GM18511 (cell line): ENCODE data around the gene TMIE.

ENCODE experiments used
- ATAC-seq: cut with Tn5 transposase; IDR thresholded peaks from one replicate; pipeline ENCODE4 v1.9.1; 2021; ENCODE audit warnings: mild to moderate bottlenecking, moderate library complexity; ENCODE audit not compliant: unreplicated experiment

TMIE gene

DNA sequence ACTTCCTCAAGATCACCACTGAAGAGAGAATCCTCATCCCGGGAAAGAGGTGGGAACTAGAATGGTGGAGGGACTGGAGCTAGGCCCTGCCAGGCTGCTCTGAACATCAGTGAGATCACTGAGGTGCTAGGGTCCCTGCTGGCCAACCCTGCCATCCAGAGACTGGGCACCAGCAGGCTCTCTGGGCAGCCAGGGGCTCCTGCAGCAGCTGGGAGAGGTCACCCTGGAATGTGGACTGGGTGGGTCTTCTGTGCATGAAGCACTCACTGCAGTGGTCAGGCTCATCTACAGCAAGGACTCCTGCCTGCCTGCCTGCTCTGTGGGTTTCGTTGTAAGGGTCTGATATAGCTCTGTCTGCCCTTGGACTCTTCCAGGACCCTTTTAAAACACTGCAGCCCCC, 32.6 kb upstream of the TMIE start:
- no peak for ATAC-seq

GRCh38 chr3:46669191-46669999, 31.8 kb upstream of the TMIE start:
- ATAC-seq = no peak

DNA sequence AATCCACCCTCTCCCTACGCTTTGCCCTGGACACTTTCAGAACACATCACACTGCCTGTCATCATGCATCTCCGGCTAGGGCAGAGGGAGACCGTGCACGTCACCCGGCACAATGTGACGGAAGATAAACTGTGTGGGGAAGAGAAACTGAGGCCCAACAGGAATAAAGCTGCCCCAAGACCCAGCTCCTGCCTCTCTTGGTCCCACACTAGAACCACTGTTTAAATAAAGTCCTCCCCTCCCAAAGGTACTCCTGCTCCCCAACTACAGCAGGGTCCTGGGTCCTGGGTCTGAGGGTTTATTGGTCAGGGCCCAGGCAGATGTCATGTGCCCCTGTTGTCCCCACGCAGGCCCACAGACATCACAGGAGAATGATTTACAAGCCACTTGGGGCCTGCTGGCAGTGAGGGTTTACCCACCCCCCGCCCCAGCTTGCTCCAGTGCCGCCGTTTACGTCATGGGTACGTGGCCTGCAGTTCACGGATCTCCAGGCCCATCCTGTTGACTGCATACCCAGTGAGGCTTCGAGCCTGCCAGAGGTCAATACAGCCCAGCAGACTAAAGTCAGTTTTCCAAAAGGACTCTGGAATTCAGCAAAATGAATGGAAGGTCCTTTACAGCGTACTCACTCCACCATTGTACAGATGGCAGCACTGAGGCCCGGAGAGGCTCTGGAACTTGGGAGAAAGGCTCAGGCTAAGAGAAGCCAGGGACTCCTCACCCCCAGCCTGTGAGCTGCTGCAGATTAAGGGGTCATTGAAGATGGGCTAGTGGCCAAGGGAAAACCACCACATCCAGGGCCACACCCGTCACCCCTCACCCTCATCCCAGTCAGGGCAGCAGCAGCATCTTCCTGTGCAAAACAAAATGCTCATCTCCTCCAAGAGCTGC, 30.9 kb upstream of the TMIE start:
- ATAC-seq = no peak

- ATAC-seq = no peak
Observed at GRCh38 chr3:46670891-46671427, 30.2 kb upstream of the TMIE start.

DNA sequence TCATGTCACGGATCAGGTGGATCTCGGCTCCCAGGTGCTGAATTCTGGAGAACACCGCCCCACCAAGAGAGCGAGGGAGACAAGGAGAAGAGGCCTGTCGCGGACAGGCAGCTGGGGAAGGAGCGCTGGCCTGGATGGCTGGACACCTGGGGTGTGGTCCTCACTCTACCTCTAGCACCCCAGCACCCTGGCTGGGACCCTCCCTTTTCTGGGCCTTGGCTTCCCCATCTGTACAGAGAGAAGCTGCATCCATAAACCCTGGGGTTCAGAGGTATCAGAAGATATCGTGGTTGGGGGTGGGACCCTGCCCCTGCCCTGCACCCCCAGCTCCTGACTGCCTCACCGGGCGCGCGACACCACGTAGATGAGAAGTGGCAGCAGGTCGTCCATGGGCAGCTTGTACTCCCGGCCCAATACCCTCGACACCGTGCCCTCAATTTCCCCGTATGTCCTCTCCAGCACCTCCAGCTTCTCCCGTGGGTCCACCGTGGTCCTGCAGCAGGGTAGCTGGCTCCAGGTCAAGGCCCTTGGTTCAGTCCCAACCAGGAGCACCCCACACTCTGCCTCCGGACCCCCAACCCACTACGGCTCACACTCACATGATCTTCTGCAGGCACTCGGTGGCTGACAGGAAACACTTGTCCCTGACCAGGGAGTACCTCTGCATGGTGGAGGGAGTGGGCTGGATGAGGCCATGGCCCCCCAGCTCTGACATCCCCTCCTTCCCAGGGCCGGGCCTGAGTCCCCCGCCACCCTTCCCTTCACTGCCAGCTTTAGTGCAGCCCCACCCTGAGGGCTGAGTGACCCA, 29.4 kb upstream of the TMIE start:
- ATAC-seq = no peak

DNA sequence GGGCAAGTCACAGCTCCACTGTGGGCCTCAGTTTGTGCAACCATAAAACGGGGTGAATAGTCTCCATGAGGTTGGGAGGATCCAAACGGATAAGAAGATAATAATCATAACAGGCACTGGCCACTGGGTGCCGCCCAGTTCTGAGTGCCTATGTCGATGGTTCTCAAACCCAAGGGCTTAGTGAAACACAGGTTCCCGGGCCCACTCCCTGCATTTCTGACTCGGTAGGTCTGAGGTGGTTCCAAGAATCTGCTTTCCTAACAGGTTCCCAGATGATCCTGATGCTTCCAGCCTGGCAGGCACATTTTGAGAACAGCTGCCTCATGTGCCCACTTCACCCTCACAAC, 28.9 kb upstream of the TMIE start:
- ATAC-seq = no peak

DNA sequence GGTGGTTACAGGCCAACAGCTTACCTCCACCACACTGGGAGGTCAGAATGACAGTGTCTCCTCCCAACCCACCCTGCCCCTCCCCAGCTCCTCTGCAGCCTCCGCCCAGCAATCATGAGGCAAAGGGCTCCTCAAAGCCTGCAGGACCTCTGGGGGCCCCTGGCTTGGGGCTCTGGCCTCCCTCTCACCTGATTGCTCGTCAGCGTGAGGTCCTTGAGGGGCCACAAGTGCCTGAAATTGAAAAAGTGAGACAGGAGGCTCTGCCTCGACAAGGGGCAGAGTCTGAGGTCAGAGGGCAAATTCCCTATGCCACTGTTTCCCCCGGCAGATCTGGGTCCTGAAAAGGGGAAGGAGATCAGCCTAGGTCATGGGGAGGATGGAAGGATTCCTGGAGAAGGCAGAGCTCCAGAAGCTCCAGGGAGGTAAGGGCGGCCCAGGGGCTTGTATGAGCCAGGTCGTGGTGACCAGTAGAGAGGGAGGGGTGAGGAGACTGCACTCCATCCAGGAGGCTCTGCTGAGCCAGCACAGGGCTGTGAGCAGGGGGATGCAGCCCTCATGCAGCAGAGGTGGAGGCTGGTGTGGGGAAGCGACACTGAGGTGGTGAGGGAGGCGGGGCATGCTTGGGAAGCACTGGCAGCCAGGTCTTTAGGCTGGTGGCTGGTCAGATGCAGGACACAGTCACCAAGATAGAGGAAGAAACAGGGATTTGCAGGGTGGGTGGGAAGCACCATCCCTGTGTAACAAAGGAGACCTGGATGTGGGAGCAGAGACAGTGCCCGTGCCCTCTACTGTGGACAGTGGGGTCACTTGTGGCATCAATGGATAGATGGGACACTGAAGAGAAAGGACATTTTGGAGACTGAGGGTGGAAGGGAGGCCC, 27.8 kb upstream of the TMIE start:
- no peak for ATAC-seq

DNA sequence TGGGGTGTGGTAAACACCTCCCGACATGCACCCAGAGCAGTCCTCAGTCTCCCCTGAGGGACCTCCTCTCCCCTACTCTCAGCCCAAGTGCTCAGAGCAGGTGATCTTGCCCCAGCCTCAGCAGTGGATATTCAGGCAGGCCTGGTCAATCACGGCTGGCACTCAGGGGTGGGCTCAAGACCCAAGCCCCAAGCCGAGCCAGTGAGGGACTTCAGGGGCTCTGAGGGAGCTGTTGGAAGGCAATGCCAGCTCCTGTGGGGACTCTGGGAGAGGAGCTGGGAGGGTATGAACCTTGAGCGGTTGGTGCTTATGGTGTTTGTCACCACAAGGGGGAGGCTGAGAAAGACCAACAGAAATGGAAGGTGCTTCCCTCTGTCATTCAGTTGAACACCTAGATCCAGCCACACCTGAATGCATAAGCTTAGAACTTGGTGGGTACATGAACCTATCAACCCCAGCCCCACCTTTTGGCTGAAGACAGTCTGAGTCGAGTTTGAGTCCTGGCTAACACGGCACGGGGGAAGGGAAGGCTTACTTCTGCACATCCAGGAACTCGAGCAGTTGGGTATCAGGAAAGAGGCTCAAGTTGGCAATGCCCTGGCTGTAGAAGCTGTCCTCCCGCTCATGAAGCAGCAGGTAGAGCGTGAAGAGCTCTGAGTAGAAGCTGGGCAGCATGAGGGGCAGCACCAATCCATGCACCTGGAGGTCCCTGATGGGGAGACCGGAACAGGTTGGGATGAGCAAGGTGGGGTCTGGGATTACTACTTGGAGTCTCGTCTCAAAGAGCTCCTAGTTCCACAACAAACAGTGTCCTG, 27.0 kb upstream of the TMIE start:
- ATAC-seq = no peak

DNA sequence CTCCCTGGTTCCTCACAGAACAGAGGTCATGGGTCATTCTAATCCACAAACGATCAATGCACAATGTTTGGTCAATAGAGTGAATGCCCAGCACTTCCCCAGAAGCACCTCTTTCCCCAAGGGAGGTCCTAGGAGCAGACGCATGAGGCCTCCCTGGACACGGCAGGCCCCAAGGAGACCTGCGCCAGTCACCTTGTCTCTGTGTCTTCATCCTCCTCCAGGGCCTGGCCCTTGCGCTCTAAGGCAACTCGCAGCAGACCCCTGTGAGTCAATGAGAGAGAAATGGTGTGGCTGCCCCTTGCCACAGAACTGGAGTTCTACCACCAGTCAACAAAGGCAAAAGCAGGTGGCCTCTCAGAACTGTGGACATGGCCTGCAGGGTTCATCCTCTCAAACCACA, 25.8 kb upstream of the TMIE start:
- no peak for ATAC-seq

DNA sequence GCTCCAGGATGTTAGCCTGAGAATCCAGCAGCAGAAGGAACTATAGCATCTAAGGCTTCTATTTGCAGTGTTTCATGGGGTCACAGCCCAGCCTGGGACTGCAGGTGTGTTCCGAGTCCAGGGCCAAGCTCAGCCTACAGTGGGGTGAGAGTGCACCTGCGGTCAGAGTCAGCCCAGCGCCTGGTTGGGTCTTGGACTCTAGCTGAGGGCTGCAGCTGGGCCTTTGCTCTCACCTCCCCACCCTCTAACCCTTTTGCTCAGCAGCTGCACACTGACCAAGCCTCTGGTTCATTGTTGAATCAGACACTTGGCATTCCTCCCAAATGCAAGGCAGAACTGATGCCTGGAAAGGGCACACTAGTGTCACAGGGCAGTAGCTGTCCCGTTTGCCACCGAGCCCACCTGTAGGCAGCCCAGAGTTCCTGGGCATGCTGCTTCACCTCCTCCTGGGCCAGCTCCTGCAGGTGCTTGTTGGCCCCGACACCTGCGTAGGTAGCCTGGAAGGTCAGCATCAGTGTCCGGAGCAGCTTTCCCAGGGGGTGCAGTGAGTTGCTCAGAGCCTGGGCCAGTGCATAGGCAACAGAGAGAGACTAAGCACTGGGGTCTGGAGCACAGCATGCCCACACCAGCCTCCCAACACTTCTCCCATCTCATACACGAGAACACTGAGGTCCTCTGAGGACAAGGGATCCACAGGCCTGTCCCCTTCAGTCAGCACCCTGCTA, 25.2 kb upstream of the TMIE start:
- no peak for ATAC-seq

DNA sequence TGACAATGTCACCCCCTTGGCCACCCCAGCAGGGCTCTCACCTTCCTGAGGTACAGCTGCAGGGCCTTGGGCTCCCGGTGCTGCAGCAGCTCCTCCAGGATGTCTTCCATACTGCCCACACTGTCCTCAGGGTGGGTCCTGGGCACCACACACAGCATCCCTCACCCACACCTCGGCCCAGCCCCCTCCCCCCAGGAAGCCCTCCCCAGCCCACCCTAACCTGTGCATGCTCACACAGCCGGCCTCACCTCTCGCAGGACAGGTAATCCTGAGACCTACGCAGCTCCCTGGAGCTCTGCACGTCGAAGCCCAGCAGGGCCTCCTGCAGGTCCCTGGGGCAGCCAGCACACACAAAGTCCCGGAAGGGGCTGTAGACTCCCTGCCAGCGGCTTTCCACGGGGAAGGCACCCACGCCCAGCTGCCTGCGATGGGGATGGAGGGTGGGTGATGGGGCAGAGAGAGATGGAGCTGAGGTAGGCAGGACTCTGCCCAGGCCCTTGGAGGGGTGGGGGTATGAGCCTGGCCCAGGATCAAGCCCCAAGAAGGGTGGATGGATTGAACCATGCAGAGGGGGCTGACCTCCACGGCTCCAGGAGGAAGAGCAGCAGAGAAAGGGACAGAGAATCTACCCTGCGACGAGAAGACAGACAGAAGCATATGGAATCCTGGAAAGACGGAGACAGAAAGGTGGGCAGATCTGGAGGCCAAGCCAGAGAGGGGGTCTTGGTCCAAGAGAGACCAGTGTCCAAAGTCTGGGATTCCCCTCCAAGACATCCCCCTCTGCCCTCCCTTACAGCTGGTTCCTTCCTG, 24.4 kb upstream of the TMIE start:
- ATAC-seq = no peak

- no peak for ATAC-seq
Observed at GRCh38 chr3:46677411-46677726, 23.8 kb upstream of the TMIE start.

GRCh38 chr3:46678280-46678679, 22.9 kb upstream of the TMIE start:
- no peak for ATAC-seq

- no peak for ATAC-seq
Observed at GRCh38 chr3:46679681-46680080, 21.5 kb upstream of the TMIE start.

DNA sequence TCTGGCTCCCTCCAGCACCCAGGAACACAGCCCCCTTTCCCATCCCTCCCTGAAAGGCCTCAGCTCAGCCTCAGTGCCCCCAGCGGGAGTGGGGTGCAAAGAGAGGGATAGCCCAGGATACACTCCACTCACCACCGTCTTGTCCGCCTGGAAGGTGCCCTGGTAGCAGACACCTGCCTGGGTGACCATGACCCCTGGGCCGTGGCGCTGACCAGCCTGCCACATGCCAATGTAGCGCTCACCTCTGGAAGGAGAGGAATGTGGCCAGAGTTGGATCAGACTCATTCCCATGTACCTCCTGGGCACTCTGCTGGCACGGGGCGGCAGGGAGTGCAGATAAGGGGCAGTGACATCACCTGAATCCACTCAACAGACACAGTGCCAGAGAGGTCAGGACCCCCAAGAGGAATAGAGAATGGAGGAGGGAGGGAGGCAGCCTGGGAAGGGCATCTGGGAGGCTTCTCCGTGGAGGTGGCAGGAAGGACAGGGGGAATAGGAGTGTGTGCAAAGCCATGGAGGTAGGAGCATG, 20.8 kb upstream of the TMIE start:
- no peak for ATAC-seq

DNA sequence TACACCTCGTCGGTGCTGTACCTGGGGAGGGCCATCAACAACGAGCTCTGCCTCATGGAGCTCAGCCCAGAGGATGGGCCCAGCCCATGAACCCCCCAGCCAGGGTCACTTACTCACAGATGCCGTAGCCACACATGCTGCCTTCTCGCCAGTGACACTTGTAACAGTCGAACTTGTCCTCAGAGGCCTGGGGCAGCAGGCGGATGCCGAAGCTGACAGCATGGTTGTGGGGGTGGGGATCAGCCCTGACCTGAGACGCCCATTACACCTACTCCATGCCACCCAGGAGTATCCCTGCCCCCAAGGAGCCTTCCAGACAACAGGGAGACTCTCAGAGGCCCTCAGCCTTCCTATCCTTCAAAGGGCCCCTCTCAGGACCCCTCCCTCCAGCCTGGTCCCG, 19.8 kb upstream of the TMIE start:
- no peak for ATAC-seq

GRCh38 chr3:46681856-46682540, 19.2 kb upstream of the TMIE start:
- ATAC-seq = no peak
